Activated CD4-positive, alpha-beta T cell treated with anti-CD3 and anti-CD28 coated beads, Interleukin-2, amount 10 ng/mL, durations not matched to agents 24 days and 14 days (primary cell): ENCODE measurements around the gene PLB1. TPM values are rescaled to one million over a fixed set of nuclear protein-coding genes. Genes with fewer than 3 reads are reported as not detected.

Experiments
- DNase-seq: peaks from one replicate; pipeline ENCODE4 v3.0.0; 2022
- H3K27ac Mint-ChIP-seq: one replicate; pipeline ENCODE4 v1.8.0; 2022; ENCODE audit warnings: mild to moderate bottlenecking, mixed read lengths
- H3K27me3 Mint-ChIP-seq: one replicate; pipeline ENCODE4 v1.8.0; 2022; ENCODE audit warnings: mixed read lengths
- H3K36me3 Mint-ChIP-seq: one replicate; pipeline ENCODE4 v1.8.0; 2022; ENCODE audit warnings: low read depth, mild to moderate bottlenecking, mixed read lengths
- H3K4me1 Mint-ChIP-seq: one replicate; pipeline ENCODE4 v1.8.0; 2021; ENCODE audit warnings: mixed read lengths
- H3K4me3 Mint-ChIP-seq: one replicate; pipeline ENCODE4 v1.8.0; 2022; ENCODE audit warnings: mild to moderate bottlenecking, moderate library complexity, mixed read lengths
- H3K9me3 Mint-ChIP-seq: one replicate; pipeline ENCODE4 v1.8.0; 2021; ENCODE audit warnings: mixed read lengths
- intact Hi-C: fragments of 100-400 bp; cut with micrococcal nuclease; formaldehyde crosslinking; loops from one replicate; pipeline ENCODE4 v1.15.1; 2023
- total RNA-seq: library from RNA; stranded (reverse); gene quantifications from 2 replicates; pipeline ENCODE4 v1.2.3, GENCODE V29; 2022

Gene PLB1
- total RNA-seq, 1 donor from 2014 or later: 0.63 TPM

DNA sequence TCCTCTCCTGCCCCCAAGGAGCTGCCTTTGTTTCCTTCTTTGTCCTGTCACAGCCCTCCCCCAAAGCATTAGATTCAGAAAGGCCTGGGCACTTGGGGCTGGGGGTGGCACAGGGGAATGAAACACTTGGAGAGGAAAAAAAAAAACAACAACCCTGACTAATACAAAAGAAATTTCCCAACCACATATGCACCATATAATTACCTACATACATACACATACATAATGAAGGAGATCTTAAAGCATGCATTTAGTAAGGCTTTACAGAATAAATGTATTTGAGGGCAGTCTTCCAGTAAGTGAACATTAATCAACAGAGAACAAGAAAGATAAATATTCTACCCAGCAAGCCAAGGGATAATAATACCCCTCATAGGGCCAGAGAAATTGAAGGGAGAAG, 185.7 kb downstream of the PLB1 start:
- peak overlapping the region; percentile 73 for H3K4me3 Mint-ChIP-seq
- no peaks in the 10 kb centered on the region for H3K27me3 Mint-ChIP-seq
- H3K36me3 Mint-ChIP-seq: peaks cover 1% of the 10 kb centered on the region
- peaks cover 60% of the 10 kb centered on the region for H3K4me1 Mint-ChIP-seq
- H3K9me3 Mint-ChIP-seq: peaks cover 10% of the 10 kb centered on the region
- no peak for DNase-seq
- peak overlapping the region; percentile 97 for H3K27ac Mint-ChIP-seq
- intact Hi-C loops: loop anchor here (1.0 kb wide), 2 partner anchors 56 to 87 kb away; no protein-coding TSS in a partner anchor

DNA sequence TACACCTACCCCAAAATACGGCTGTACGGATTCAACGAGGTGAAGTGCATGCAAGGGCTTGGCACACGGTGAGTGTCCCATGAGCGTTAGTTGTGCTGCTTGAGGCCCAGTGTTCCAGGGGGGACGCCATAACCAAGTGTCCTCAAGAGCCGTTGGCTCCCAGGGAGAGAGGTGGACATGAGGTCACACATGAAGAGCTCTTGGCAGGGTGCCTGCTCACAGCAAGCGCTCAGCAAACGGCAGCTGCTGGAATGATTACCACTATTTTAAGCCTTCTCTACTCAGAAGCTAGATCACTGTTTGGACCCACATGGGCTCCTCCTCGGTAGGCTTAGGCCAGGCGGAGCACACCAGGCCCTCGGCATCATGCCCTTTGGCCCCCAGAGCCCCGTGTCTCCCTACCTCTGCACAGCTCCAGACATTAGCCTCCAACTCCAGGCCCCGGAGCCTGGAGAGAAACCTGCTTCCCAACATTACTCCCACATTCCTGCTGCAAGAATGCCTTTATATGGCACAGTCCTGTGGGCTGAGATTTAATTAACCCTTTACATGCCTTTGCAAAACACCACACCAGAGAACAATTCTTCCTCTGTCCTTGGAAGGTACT, 187.3 kb downstream of the PLB1 start:
- H3K4me3 Mint-ChIP-seq: no peak overlapping the region
- peaks cover 4% of the 10 kb centered on the region for H3K9me3 Mint-ChIP-seq
- H3K4me1 Mint-ChIP-seq: peaks cover 66% of the 10 kb centered on the region
- no peak overlapping the region for H3K27ac Mint-ChIP-seq
- H3K36me3 Mint-ChIP-seq: no peaks in the 10 kb centered on the region
- no peaks in the 10 kb centered on the region for H3K27me3 Mint-ChIP-seq
- DNase-seq: no peak
- intact Hi-C loops: no loop called here

GRCh38 chr2:28684142-28684858, 188.4 kb downstream of the PLB1 start:
- Mint-ChIP-seq H3K4me3 (no peak overlapping the region), H3K4me1 (peaks cover 58% of the 10 kb centered on the region), H3K27ac (no peak overlapping the region)

GRCh38 chr2:28687171-28687570, 191.3 kb downstream of the PLB1 start:
- H3K9me3 Mint-ChIP-seq: peaks cover 4% of the 10 kb centered on the region
- intact Hi-C loops: no loop called here
- peak overlapping the region; percentile 31 for H3K4me3 Mint-ChIP-seq
- H3K27ac Mint-ChIP-seq: peak overlapping the region; percentile 58
- peaks cover 35% of the 10 kb centered on the region for H3K4me1 Mint-ChIP-seq
- no peaks in the 10 kb centered on the region for H3K36me3 Mint-ChIP-seq
- no peaks in the 10 kb centered on the region for H3K27me3 Mint-ChIP-seq
- no peak for DNase-seq

More at GRCh38 chr2:28684142-28684858, 188.4 kb downstream of the PLB1 start:
- intact Hi-C loops: no loop called here
- Mint-ChIP-seq H3K9me3 (peaks cover 4% of the 10 kb centered on the region), H3K36me3 (no peaks in the 10 kb centered on the region), H3K27me3 (no peaks in the 10 kb centered on the region)
- DNase-seq: no peak

DNA sequence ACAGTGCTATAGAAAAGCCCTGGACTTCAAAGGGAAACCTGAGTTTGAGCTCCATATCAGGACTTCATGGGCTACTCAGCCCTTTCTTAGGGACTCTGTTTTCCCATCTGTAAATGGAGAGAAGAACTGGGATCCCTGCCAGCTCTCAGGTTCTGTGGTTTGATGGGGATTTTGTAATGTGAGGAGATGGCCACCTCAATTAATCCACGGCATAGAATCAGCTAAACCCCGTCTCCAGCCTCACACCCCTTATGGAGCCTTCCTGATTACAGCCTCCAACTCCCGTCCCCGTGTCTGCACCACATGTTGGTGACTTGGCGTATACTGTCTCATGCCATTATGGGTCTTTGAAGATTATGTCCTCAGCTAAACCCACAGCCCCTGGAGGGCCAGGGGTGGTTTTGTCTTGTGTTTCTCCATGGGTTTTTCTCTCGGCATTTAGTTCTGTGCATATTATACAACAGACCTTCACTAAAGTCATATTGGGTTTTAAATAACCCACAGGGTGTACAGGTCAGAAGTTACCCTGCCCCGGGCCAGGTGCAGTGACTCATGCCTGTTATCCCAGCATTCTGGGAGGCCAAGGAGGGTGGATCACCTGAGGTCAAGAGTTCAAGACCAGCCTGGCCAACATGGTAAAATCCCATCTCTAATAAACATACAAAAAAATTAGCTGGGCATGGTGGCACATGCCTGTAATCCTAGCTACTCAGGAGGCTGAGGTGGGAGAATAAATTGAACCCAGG, 192.0 kb downstream of the PLB1 start:
- H3K9me3 Mint-ChIP-seq: peaks cover 4% of the 10 kb centered on the region
- no peak overlapping the region for H3K4me3 Mint-ChIP-seq
- intact Hi-C loops: no loop called here
- H3K27ac Mint-ChIP-seq: peak overlapping the region; percentile 58
- peaks cover 32% of the 10 kb centered on the region for H3K4me1 Mint-ChIP-seq
- no peak for DNase-seq
- H3K27me3 Mint-ChIP-seq: no peaks in the 10 kb centered on the region
- no peaks in the 10 kb centered on the region for H3K36me3 Mint-ChIP-seq

- intact Hi-C loops: no loop called here
- Mint-ChIP-seq H3K27me3 (no peaks in the 10 kb centered on the region), H3K9me3 (peaks cover 4% of the 10 kb centered on the region), H3K4me3 (no peak overlapping the region), H3K36me3 (no peaks in the 10 kb centered on the region), H3K4me1 (peaks cover 34% of the 10 kb centered on the region), H3K27ac (no peak overlapping the region)
- DNase-seq: no peak
These were observed 193.0 kb downstream of the PLB1 start for GRCh38 chr2:28688818-28689217.

DNA sequence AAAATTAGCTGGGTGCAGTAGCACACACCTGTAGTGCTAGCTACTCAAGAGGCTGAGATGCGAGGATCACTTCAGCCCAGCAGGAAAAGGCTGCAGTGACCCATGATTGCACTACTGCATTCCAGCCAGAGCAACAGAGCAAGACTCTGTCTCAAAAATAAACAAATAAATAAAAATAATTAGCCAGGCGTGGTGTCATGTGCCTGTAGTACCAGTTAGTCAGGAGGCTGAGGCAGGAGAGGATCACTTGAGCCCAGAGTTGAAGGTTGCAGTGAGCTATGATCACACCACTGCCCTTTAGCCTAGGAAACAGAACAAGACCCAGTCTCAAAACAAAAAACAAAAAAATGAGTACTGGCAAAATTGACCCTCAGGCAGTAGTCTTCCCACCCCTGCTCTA, 193.9 kb downstream of the PLB1 start:
- Mint-ChIP-seq H3K9me3 (peaks cover 4% of the 10 kb centered on the region), H3K36me3 (no peaks in the 10 kb centered on the region), H3K27me3 (no peaks in the 10 kb centered on the region), H3K27ac (no peak overlapping the region), H3K4me1 (peaks cover 31% of the 10 kb centered on the region), H3K4me3 (no peak overlapping the region)
- intact Hi-C loops: no loop called here
- no peak for DNase-seq

- H3K36me3 Mint-ChIP-seq: no peaks in the 10 kb centered on the region
- intact Hi-C loops: no loop called here
- H3K27me3 Mint-ChIP-seq: no peaks in the 10 kb centered on the region
- no peak overlapping the region for H3K27ac Mint-ChIP-seq
- H3K9me3 Mint-ChIP-seq: no peaks in the 10 kb centered on the region
- DNase-seq: no peak
- H3K4me1 Mint-ChIP-seq: peaks cover 11% of the 10 kb centered on the region
- no peak overlapping the region for H3K4me3 Mint-ChIP-seq
These were observed 196.6 kb downstream of the PLB1 start for GRCh38 chr2:28692411-28692810.

GRCh38 chr2:28693223-28693622, 197.4 kb downstream of the PLB1 start:
- Mint-ChIP-seq H3K4me1 (peaks cover 6% of the 10 kb centered on the region), H3K4me3 (no peak overlapping the region), H3K36me3 (no peaks in the 10 kb centered on the region), H3K9me3 (no peaks in the 10 kb centered on the region), H3K27ac (no peak overlapping the region), H3K27me3 (no peaks in the 10 kb centered on the region)
- intact Hi-C loops: no loop called here
- DNase-seq: no peak

Other genes with a start within 250 kb of the PLB1 start
- 73.2 and 80.6 TPM in 2 replicates for gene FOSL2, start 103.2 kb upstream of the PLB1 start, total RNA-seq